Prostate gland (tissue), 2 donors: Measurements from ENCODE around the gene FOXK2.

ENCODE experiments used
- CTCF ChIP-seq, 4 experiments: fragments of 200-600 bp in 2 of 4; fragments of 450-650 bp in 2 of 4; sonication (generic) in 2 of 4; IDR thresholded peaks; 1 replicate in 3 of 4; 2 replicates in 1 of 4; pipeline ENCODE4 v1.5.1; 2016 to 2019; ENCODE audit warnings: antibody characterized with exemption in 4 of 4, mild to moderate bottlenecking in 2 of 4, moderate library complexity in 2 of 4
- POLR2A ChIP-seq: fragments of 450-650 bp; IDR thresholded peaks from one replicate; pipeline ENCODE4 v1.6.1; 2016; ENCODE audit warnings: antibody characterized with exemption, mild to moderate bottlenecking
- POLR2AphosphoS5 ChIP-seq: sonication (generic); formaldehyde crosslinking; IDR thresholded peaks from one replicate; pipeline ENCODE4 v1.6.1; 2017; ENCODE audit warnings: antibody characterized with exemption

DNA sequence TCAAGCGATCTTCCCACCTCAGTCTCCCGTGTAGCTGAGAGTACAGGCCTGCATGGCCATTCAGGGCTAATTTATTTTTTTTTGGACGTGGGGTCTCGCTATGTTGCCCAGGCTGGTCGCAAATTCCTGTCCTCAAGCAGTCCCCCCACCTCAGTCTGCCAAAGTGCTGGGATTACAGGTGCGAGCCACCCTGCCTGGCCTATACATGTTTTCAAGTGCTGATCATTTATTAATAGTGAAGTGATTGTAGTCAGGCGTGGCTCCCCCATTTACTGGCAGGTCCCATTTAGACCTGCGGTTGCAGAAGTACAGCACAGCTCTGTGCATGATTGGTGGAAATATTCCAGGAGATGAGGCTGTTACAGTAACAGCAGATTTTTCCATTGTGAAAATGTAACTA is 8.4 kb downstream of the FOXK2 start:
- TF ChIP-seq CTCF (IDR thresholded peaks at IDR 0.05) (no peak), POLR2A (no peak), POLR2AphosphoS5 (no peak)
